ENCODE data around the gene FDXACB1.

GRCh38 chr11:111870886-111871692, 7.9 kb downstream of the FDXACB1 start, which contains the start of gene ALG9:
- no peak for TF ChIP-seq GATA2 (IDR thresholded peaks at IDR 0.05; ENCODE audit: low read depth, low read length)
- no peak for TF ChIP-seq GATA3 (IDR thresholded peaks at IDR 0.05; ENCODE audit: low read depth, low read length)
